Measurements from ENCODE around the gene SNRK.

DNA sequence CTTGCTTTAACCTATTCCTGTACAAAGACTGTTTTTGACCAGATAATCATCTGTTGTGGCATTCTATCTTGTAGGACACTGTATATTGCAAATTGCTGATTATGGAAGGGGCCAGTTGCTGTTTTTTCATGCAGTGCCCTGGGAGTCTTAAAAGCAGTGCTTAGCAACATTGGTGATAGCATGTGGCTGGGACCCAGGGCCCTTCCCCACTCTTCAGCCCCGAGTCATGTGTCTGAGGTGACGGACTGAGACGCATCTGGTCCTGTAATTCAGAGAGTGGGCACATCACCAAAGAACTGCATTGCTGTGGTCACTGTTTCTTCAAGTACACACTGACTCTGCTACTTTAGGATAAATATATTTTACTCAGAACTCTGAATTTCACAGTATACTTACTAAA lies 63.4 kb downstream of the SNRK start:
- TF ChIP-seq, protein P1, sequence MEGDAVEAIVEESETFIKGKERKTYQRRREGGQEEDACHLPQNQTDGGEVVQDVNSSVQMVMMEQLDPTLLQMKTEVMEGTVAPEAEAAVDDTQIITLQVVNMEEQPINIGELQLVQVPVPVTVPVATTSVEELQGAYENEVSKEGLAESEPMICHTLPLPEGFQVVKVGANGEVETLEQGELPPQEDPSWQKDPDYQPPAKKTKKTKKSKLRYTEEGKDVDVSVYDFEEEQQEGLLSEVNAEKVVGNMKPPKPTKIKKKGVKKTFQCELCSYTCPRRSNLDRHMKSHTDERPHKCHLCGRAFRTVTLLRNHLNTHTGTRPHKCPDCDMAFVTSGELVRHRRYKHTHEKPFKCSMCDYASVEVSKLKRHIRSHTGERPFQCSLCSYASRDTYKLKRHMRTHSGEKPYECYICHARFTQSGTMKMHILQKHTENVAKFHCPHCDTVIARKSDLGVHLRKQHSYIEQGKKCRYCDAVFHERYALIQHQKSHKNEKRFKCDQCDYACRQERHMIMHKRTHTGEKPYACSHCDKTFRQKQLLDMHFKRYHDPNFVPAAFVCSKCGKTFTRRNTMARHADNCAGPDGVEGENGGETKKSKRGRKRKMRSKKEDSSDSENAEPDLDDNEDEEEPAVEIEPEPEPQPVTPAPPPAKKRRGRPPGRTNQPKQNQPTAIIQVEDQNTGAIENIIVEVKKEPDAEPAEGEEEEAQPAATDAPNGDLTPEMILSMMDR (conservative IDR thresholded peaks at IDR 0.05; ENCODE audit: low read length): no peak
- no peak for TF ChIP-seq EZH2phosphoT487 (IDR thresholded peaks at IDR 0.05; ENCODE audit: borderline replicate concordance)
